Mucosa of descending colon (tissue), 3 donors: ENCODE data around the gene GPANK1. TPM values are rescaled to one million over a fixed set of nuclear protein-coding genes. Genes with fewer than 3 reads are reported as not detected.

Experiments
- ATAC-seq: fragments of 200-7000 bp; cut with Tn5 transposase; one replicate; pipeline ENCODE4 v1.9.1; 2020; ENCODE audit warnings: mild to moderate bottlenecking, moderate library complexity
- DNase-seq, 3 donors: peaks; one replicate each; pipeline ENCODE4 v3.0.0-alpha.2; 2020
- H3K36me3 ChIP-seq: fragments of 200-600 bp; one replicate; pipeline ENCODE4 v1.8.0; 2021; ENCODE audit warnings: low read depth, mild to moderate bottlenecking
- H3K4me1 ChIP-seq: fragments of 200-600 bp; one replicate; pipeline ENCODE4 v1.8.0; 2021; ENCODE audit warnings: low read depth, mild to moderate bottlenecking
- H3K4me3 ChIP-seq: fragments of 200-600 bp; one replicate; pipeline ENCODE4 v1.8.0; 2021; ENCODE audit warnings: mild to moderate bottlenecking
- H3K9me3 ChIP-seq: fragments of 200-600 bp; one replicate; pipeline ENCODE4 v1.8.0; 2021; ENCODE audit warnings: mild to moderate bottlenecking
- CTCF ChIP-seq: fragments of 200-600 bp; IDR thresholded peaks from one replicate; pipeline ENCODE4 v1.8.0; 2022; ENCODE audit warnings: antibody characterized with exemption, mild to moderate bottlenecking
- intact Hi-C, 2 donors: fragments of 100-400 bp; cut with DNase I in 1 of 2; cut with micrococcal nuclease in 1 of 2; formaldehyde crosslinking; loops; one replicate each; pipeline versions ENCODE4 v1.11.0 to v1.11.1; 2022; cut with DNase I, micrococcal nuclease
- total RNA-seq, 3 donors: library from RNA; stranded (reverse); fragmentation: NEBNext Ultra II Directional in 2 of 3; extraction: Animal tissue kit (Norgen Biotek cat#: 25700) in 2 of 3; gene quantifications; one replicate each; pipeline versions ENCODE4 v1.2.1 to v1.2.4, GENCODE V29; 2021 to 2023
- donor health status: DM: no; HTN: no; CAD: no; lungs with moderate emphysema.
- donor health status: DM: no; HTN: no; CAD: no.
- donor health status: DM: no; HTN: yes; CAD: no.

Gene GPANK1
- total RNA-seq, 3 donors from 2014 or later = 13.4 to 17.7 (median 17.4) TPM

- no peak for TF ChIP-seq CTCF
- peak; percentile 98 to 100 (median 99) for DNase-seq
- peaks cover 20% of the 10 kb centered on the region for H3K4me1 ChIP-seq
- peak within 1 kb of the TSS; percentile 87 for H3K4me3 ChIP-seq
- peak; percentile 98 for ATAC-seq
- intact Hi-C loops = no loop called here
- H3K36me3 ChIP-seq = no peaks in the 10 kb centered on the region
- H3K9me3 ChIP-seq = no peaks in the 10 kb centered on the region
These were observed 38.3 kb upstream of the GPANK1 start, which contains the start of gene ABHD16A for GRCh38 chr6:31702819-31703716. Gene ABHD16A (minus strand): TSS chr6:31703324. CDS start chr6:31703281, 43 bp downstream.

GRCh38 chr6:31702405-31702818 is 37.6 kb upstream of the GPANK1 start:
- Histone ChIP-seq H3K4me3 (peak overlapping the region; percentile 87), H3K36me3 (no peaks in the 10 kb centered on the region), H3K4me1 (peaks cover 20% of the 10 kb centered on the region), H3K9me3 (no peaks in the 10 kb centered on the region)
- ATAC-seq (peak; percentile 5), DNase-seq (no peak)
- no peak for TF ChIP-seq CTCF
- intact Hi-C loops = no loop called here

DNA sequence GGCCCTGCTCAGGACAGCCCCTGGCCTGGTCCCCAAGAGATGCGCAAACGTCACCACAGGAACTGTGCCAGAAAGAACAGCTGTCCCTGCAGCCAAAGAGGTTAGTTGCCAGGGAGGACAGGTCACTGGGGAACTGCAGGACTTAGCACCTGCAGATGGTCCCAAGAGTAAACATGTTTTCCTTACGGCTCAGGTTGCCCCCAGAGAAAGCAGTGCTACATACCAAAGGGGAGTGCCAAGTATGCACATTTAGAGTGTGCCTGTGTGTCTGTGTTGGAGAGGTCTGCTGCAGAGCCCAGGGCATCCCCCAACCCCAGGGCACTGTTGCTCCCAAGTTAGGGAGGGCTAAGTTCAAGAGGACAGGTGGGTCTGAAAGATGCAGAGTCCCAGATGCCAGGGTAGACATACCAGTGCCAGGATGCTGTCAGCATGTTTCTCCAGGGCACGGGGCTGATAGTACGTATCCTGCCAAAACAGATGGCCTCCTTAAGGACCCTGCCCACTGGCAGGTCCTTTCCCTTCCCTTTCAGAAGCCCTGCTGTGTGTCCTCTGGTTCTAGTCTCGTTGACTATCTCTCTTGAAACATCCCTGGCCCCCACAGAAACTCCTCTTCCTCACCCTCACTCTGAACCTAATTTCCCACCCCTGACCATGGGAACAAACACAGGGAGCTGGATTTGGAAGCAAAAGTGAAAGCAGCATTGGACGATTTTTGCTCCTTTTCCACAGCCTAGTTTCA is 37.0 kb upstream of the GPANK1 start:
- H3K9me3 ChIP-seq = no peaks in the 10 kb centered on the region
- peaks cover 20% of the 10 kb centered on the region for H3K4me1 ChIP-seq
- TF ChIP-seq CTCF = no peak
- no peak overlapping the region for H3K4me3 ChIP-seq
- no peak for DNase-seq
- intact Hi-C loops = no loop called here
- H3K36me3 ChIP-seq = no peaks in the 10 kb centered on the region
- ATAC-seq = peak; percentile 0

DNA sequence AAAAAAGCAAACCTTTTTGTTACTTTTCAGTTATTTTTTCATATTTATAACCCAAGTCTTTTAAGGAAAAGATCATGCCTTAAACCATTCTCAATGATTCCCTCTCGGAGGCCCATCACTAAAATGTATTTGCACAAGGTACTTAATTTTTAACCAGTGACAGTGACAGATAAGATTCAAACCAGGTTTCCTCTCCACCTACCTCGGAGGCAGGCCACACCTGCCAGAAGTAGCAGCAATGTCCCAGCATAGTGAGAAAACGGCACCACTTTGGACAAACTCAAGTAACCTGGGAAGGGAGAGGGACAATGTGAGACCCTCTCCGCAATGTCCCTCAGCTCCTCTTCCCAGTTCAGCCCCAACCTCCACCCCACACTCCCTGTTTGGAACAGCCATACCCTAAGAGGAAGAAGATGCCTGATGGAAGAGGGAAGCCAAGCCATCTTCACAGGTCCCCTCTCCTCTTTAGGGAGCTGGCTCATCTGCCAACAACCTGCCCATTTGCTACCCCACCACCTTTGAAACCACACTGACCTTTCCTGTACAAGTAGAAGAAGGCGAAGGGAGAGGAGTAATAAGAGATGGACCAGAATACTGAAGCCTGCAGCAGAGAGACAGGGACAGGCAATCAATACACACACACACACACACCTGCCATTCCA is 36.1 kb upstream of the GPANK1 start:
- ATAC-seq (no peak), DNase-seq (no peak)
- intact Hi-C loops = no loop called here
- Histone ChIP-seq H3K36me3 (no peaks in the 10 kb centered on the region), H3K4me3 (no peak overlapping the region), H3K9me3 (no peaks in the 10 kb centered on the region), H3K4me1 (peaks cover 20% of the 10 kb centered on the region)
- no peak for TF ChIP-seq CTCF

DNA sequence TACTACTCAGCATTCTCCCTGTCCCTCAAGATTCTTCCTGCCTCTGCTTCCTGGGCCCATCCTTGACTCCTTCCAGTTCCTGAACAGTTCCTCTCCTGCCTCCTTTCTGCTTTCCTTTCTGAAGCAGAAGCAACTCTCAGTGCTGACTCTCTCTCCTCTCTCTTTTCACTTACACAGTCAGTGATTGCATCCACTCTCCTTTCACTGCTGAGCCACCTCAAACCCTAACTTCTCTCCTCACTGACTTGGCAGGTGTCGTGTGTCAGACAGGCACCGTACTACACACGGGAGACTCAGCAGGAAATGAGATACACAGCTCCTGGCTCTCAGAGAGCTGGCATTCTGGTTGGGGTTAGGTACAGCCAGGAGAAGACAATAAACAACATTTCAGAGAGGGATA is 32.8 kb upstream of the GPANK1 start:
- Histone ChIP-seq H3K4me1 (peaks cover 16% of the 10 kb centered on the region), H3K4me3 (no peak overlapping the region), H3K9me3 (no peaks in the 10 kb centered on the region), H3K36me3 (no peaks in the 10 kb centered on the region)
- intact Hi-C loops = no loop called here
- DNase-seq = no peak
- no peak for TF ChIP-seq CTCF
- ATAC-seq = no peak
